Measurements from ENCODE around the gene QRFP. TPM values are rescaled to one million over a fixed set of nuclear protein-coding genes. Genes with fewer than 3 reads are reported as not detected.

The QRFP gene
- total RNA-seq, 4 donors from 2014 or later = not detected

DNA sequence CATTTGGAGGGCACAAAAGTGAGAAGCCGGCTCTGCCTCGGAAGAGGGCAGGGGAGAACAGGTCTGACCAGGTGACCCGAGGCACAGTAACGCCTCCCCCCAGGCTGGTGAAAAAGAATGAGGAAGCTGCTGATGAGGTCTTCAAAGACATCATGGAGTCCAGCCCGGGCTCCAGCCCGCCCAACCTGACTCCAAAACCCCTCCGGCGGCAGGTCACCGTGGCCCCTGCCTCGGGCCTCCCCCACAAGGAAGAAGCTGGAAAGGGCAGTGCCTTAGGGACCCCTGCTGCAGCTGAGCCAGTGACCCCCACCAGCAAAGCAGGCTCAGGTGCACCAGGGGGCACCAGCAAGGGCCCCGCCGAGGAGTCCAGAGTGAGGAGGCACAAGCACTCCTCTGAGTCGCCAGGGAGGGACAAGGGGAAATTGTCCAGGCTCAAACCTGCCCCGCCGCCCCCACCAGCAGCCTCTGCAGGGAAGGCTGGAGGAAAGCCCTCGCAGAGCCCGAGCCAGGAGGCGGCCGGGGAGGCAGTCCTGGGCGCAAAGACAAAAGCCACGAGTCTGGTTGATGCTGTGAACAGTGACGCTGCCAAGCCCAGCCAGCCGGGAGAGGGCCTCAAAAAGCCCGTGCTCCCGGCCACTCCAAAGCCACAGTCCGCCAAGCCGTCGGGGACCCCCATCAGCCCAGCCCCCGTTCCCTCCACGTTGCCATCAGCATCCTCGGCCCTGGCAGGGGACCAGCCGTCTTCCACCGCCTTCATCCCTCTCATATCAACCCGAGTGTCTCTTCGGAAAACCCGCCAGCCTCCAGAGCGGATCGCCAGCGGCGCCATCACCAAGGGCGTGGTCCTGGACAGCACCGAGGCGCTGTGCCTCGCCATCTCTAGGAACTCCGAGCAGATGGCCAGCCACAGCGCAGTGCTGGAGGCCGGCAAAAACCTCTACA, 11.8 kb downstream of the QRFP start:
- no peak for DNase-seq (ENCODE audit: low spot score in 2 of 2)
- Histone ChIP-seq H3K27me3 (no peaks in the 10 kb centered on the region), H3K4me3 (no peak overlapping the region), H3K36me3 (peaks cover 99% of the 10 kb centered on the region), H3K27ac (no peak overlapping the region), H3K4me1 (no peaks in the 10 kb centered on the region), H3K9me3 (no peaks in the 10 kb centered on the region)
- WGBS = 89% methylated on average over 44 of the region's 47 CpGs
- TF ChIP-seq POLR2A (IDR thresholded peaks at IDR 0.05) (no peak), EP300 (IDR thresholded peaks at IDR 0.05) (no peak), CTCF (IDR thresholded peaks at IDR 0.05) (no peak), POLR2AphosphoS5 (IDR thresholded peaks at IDR 0.05) (no peak)

GRCh38 chr9:130884111-130884531, 12.5 kb downstream of the QRFP start:
- H3K9me3 ChIP-seq = no peaks in the 10 kb centered on the region
- no peak overlapping the region for H3K4me3 ChIP-seq
- H3K36me3 ChIP-seq = peaks cover 100% of the 10 kb centered on the region
- WGBS = 86% methylated on average over 14 of the region's 25 CpGs
- no peak for DNase-seq (ENCODE audit: low spot score in 2 of 2)
- no peaks in the 10 kb centered on the region for H3K4me1 ChIP-seq
- H3K27me3 ChIP-seq = no peaks in the 10 kb centered on the region
- no peak overlapping the region for H3K27ac ChIP-seq
- no peak for TF ChIP-seq EP300 (IDR thresholded peaks at IDR 0.05)
- no peak for TF ChIP-seq POLR2A (IDR thresholded peaks at IDR 0.05)
- TF ChIP-seq CTCF (IDR thresholded peaks at IDR 0.05) = no peak

- WGBS = 82% methylated on average over 5 of the region's 5 CpGs
- TF ChIP-seq CTCF (IDR thresholded peaks at IDR 0.05) (no peak), POLR2AphosphoS5 (IDR thresholded peaks at IDR 0.05) (no peak), POLR2A (IDR thresholded peaks at IDR 0.05) (no peak), EP300 (IDR thresholded peaks at IDR 0.05) (no peak)
- H3K9me3 ChIP-seq = no peaks in the 10 kb centered on the region
- no peak for DNase-seq (ENCODE audit: low spot score in 2 of 2)
- H3K36me3 ChIP-seq = peaks cover 98% of the 10 kb centered on the region
- no peak overlapping the region for H3K4me3 ChIP-seq
- no peaks in the 10 kb centered on the region for H3K4me1 ChIP-seq
- no peak overlapping the region for H3K27ac ChIP-seq
- no peaks in the 10 kb centered on the region for H3K27me3 ChIP-seq
These were observed 13.1 kb downstream of the QRFP start for GRCh38 chr9:130883479-130883878.

GRCh38 chr9:130882696-130883225, 13.9 kb downstream of the QRFP start:
- H3K27ac ChIP-seq = no peak overlapping the region
- H3K36me3 ChIP-seq = peaks cover 98% of the 10 kb centered on the region
- no peak for DNase-seq (ENCODE audit: low spot score in 2 of 2)
- no peaks in the 10 kb centered on the region for H3K4me1 ChIP-seq
- no peaks in the 10 kb centered on the region for H3K27me3 ChIP-seq
- no peak for TF ChIP-seq POLR2A (IDR thresholded peaks at IDR 0.05)
- TF ChIP-seq CTCF (IDR thresholded peaks at IDR 0.05) = no peak
- TF ChIP-seq EP300 (IDR thresholded peaks at IDR 0.05) = no peak
- TF ChIP-seq POLR2AphosphoS5 (IDR thresholded peaks at IDR 0.05) = no peak
- H3K9me3 ChIP-seq = no peaks in the 10 kb centered on the region
- H3K4me3 ChIP-seq = no peak overlapping the region
- WGBS = 75% methylated on average over 8 of the region's 15 CpGs

- DNase-seq (ENCODE audit: low spot score in 2 of 2) = no peak
- H3K4me3 ChIP-seq = no peak overlapping the region
- H3K4me1 ChIP-seq = no peaks in the 10 kb centered on the region
- no peak overlapping the region for H3K27ac ChIP-seq
- WGBS = 89% methylated on average over 6 of the region's 6 CpGs
- H3K27me3 ChIP-seq = no peaks in the 10 kb centered on the region
- no peaks in the 10 kb centered on the region for H3K9me3 ChIP-seq
- no peak for TF ChIP-seq POLR2A (IDR thresholded peaks at IDR 0.05)
- TF ChIP-seq POLR2AphosphoS5 (IDR thresholded peaks at IDR 0.05) = no peak
- no peak for TF ChIP-seq EP300 (IDR thresholded peaks at IDR 0.05)
- no peak for TF ChIP-seq CTCF (IDR thresholded peaks at IDR 0.05)
- peaks cover 96% of the 10 kb centered on the region for H3K36me3 ChIP-seq
These were observed 15.1 kb downstream of the QRFP start for GRCh38 chr9:130881516-130881915.

All from suprapubic skin (tissue), 4 donors.